Measurements from ENCODE around the gene KRT8. TPM values are rescaled to one million over a fixed set of nuclear protein-coding genes. Genes with fewer than 3 reads are reported as not detected.

Gene KRT8
- total and polyA plus RNA-seq, 2 of the 13 experiments (the other 11 are each of a cell fraction or from before 2014, with no cell fraction given), result 498 to 718 TPM

- Histone ChIP-seq H3K4me2 (ENCODE audit: low read depth, low read length) (no peak overlapping the region), H3K4me3 (replicated peaks in 1 of 3; ENCODE audit: insufficient read depth in 1 of 3, low read depth in 2 of 3, low read length in 3 of 3) (no peak overlapping the region), H3K79me2 (ENCODE audit: insufficient read depth, low read length) (no peaks in the 10 kb centered on the region), H3K9me3 (ENCODE audit: low read length) (no peaks in the 10 kb centered on the region), H3K27ac (ENCODE audit: extremely low read length, insufficient read depth, low read length) (no peak overlapping the region), H3K36me3 (replicated peaks in 1 of 2; ENCODE audit: control insufficient read depth in 1 of 2, insufficient read depth in 2 of 2, low read length in 2 of 2) (no peaks in the 10 kb centered on the region), H3K27me3 (ENCODE audit: control insufficient read depth in 1 of 2, insufficient read depth in 2 of 2, low read length in 2 of 2) (no peaks in the 10 kb centered on the region), H3K9ac (ENCODE audit: insufficient read depth, low read depth, low read length) (no peak overlapping the region), H4K20me1 (ENCODE audit: insufficient read depth, low read length) (peaks cover 4% of the 10 kb centered on the region; the same call in 1 of the 2 replicates), H3K4me1 (ENCODE audit: insufficient read depth, low read length) (peaks cover 36% of the 10 kb centered on the region), H2AFZ (ENCODE audit: low read length) (no peak overlapping the region)
- DNase-seq (ENCODE audit: low spot score) (no peak), ATAC-seq (no peak), FAIRE-seq (no peak)
- intact Hi-C loops (cut with micrococcal nuclease; ENCODE audit: unreplicated experiment) (no loop called here), in situ Hi-C loops (cut with HindIII; ENCODE audit: extremely low pct_ligation_motif_present, low pct_unique_long_range_greater_than_20kb) (no loop called here)
- BruUV-seq (replicated peaks), result no TSS peak
- WGBS (ENCODE audit: low lambda C conversion rate), result 3% methylated on average over 2 of the region's 2 CpGs
- CTCF ChIA-PET (ENCODE audit: low intra/inter-chr PET ratio, low total read pairs), result no interaction called here
- POLR2A ChIA-PET, result no interaction called here
- TF ChIP-seq HDAC2 (CRISPR knock-in tag; IDR thresholded peaks at IDR 0.05), result no peak
- TF ChIP-seq RXRB (CRISPR knock-in tag; IDR thresholded peaks at IDR 0.05; ENCODE audit: borderline replicate concordance), result no peak
- no peak for TF ChIP-seq ESRRA (CRISPR knock-in tag; IDR thresholded peaks at IDR 0.05; ENCODE audit: low read depth)
- TF ChIP-seq AKNA (CRISPR knock-in tag; IDR thresholded peaks at IDR 0.05; ENCODE audit: borderline replicate concordance), result no peak
- TF ChIP-seq, protein P1, sequence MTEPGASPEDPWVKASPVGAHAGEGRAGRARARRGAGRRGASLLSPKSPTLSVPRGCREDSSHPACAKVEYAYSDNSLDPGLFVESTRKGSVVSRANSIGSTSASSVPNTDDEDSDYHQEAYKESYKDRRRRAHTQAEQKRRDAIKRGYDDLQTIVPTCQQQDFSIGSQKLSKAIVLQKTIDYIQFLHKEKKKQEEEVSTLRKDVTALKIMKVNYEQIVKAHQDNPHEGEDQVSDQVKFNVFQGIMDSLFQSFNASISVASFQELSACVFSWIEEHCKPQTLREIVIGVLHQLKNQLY (CRISPR knock-in tag; IDR thresholded peaks at IDR 0.05), result no peak
- TF ChIP-seq, protein P2, sequence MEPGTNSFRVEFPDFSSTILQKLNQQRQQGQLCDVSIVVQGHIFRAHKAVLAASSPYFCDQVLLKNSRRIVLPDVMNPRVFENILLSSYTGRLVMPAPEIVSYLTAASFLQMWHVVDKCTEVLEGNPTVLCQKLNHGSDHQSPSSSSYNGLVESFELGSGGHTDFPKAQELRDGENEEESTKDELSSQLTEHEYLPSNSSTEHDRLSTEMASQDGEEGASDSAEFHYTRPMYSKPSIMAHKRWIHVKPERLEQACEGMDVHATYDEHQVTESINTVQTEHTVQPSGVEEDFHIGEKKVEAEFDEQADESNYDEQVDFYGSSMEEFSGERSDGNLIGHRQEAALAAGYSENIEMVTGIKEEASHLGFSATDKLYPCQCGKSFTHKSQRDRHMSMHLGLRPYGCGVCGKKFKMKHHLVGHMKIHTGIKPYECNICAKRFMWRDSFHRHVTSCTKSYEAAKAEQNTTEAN (CRISPR knock-in tag; conservative IDR thresholded peaks at IDR 0.05), result no peak
- TF ChIP-seq TARDBP (CRISPR knock-in tag; IDR thresholded peaks at IDR 0.05), result no peak
- TF ChIP-seq RFX3 (CRISPR knock-in tag; IDR thresholded peaks at IDR 0.05), result no peak
- TF ChIP-seq, protein P3, sequence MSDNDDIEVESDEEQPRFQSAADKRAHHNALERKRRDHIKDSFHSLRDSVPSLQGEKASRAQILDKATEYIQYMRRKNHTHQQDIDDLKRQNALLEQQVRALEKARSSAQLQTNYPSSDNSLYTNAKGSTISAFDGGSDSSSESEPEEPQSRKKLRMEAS (IDR thresholded peaks at IDR 0.05), result no peak
- TF ChIP-seq ZNF792 (CRISPR knock-in tag; IDR thresholded peaks at IDR 0.05), result no peak
- TF ChIP-seq, protein P4, sequence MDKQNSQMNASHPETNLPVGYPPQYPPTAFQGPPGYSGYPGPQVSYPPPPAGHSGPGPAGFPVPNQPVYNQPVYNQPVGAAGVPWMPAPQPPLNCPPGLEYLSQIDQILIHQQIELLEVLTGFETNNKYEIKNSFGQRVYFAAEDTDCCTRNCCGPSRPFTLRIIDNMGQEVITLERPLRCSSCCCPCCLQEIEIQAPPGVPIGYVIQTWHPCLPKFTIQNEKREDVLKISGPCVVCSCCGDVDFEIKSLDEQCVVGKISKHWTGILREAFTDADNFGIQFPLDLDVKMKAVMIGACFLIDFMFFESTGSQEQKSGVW (CRISPR knock-in tag; IDR thresholded peaks at IDR 0.05; ENCODE audit: borderline replicate concordance), result no peak
- no peak for TF ChIP-seq ZNF180 (CRISPR knock-in tag; IDR thresholded peaks at IDR 0.05; ENCODE audit: borderline replicate concordance, low read depth)
- TF ChIP-seq ZNF501 (CRISPR knock-in tag; IDR thresholded peaks at IDR 0.05), result no peak
- no peak for TF ChIP-seq ZNF317 (CRISPR knock-in tag; IDR thresholded peaks at IDR 0.05)
- TF ChIP-seq ZNF546 (CRISPR knock-in tag; conservative IDR thresholded peaks at IDR 0.05), result no peak
- no peak for TF ChIP-seq HNRNPLL (IDR thresholded peaks at IDR 0.05; ENCODE audit: low read depth, low read length, poor library complexity, severe bottlenecking)
These were observed 13.8 kb downstream of the KRT8 start for GRCh38 chr12:52891044-52891443.
